HG03439 (cell line): ENCODE data around the gene NEURL3.

Source experiments
- ATAC-seq: cut with Tn5 transposase; IDR thresholded peaks from one replicate; pipeline ENCODE4 v1.9.1; 2021; ENCODE audit warnings: mild to moderate bottlenecking, moderate library complexity; ENCODE audit not compliant: unreplicated experiment

The NEURL3 gene

DNA sequence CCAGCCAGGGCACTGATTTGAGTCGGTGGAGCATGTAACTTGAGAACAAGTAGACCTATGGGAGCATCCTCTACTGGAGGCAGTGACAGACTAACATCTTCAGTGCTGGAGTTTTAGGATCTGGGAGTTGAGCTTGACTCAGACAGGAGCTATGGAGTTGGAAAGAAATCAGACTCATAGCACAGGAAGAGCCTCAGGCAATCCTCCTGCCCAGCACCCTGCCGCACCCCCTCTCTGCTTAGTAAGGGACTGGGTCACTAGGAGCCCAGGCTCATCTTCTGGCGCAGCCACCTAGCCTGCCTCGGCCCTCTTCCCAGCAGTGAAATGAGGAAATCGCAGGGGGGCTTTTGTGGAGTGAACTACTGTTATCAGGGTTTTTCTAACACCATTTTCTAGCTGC, 35.0 kb upstream of the NEURL3 start:
- no peak for ATAC-seq

DNA sequence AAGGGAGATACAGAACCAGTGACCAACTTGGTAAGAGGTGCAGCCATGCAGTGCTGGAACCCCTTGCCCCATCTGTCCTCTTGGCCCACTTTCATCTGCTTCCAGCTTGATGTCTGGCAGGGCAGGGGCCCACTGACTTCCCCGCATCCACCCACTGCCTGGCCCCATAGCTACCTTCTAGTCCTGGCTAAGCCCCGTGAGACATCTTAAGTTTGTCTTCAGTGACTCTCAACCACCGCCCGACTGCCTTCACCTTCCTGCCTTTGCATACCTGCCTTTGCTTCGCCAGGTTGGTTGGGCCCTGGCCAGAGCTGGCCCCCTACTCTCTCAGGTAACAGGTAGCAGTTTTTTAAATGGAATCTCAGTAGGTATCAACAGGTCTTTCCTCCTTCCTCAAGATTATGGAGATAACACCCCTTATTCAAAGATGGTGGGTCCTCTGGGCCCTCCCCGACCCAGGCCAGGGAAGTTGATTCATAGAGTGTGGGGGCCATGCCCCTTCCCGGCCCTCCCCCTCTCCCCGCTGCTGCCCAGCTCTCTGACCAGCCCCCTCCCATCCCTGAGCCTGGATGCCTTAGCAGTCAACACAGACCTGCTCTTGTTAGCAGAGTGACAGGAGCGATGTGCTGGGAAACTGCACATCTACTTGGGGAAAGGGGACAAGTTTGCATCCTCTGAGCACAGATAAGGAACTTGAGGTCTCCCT, 34.2 kb upstream of the NEURL3 start:
- ATAC-seq = no peak

DNA sequence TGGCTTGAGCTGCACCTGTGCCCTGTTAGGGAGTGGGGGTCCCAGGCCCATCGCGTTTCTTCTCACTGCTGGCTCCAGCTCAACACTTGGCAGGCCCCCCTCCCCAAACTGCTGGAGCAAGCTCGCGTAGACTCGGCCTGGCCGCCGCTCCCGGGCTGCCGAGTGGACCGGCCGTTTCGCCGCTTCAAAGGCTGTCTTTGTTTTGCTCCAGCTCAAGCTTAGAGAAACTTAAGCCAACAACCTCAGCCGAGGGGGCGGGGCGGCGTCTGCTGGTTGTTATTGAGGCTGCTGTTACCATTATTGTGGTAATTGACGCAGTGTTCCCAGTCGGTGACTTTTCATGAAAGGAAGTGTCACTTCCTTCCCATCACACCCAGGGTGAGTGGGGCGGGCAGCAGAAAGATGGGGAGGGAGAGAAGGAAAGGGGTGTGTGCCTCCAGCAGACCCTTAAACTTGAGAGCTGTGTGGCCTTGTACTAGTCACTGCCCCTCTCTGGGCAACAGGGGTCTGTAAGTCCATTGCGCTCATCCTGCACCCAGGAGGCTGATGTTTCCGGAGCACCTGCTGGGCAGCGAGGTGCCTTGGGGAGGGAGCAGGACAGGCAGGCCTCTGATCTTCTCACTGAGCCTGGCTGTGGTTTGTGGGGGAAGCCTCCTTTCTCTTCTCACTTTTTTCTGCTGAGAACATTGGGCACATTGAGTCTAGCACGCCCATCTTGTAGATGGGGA, 33.5 kb upstream of the NEURL3 start:
- no peak for ATAC-seq

DNA sequence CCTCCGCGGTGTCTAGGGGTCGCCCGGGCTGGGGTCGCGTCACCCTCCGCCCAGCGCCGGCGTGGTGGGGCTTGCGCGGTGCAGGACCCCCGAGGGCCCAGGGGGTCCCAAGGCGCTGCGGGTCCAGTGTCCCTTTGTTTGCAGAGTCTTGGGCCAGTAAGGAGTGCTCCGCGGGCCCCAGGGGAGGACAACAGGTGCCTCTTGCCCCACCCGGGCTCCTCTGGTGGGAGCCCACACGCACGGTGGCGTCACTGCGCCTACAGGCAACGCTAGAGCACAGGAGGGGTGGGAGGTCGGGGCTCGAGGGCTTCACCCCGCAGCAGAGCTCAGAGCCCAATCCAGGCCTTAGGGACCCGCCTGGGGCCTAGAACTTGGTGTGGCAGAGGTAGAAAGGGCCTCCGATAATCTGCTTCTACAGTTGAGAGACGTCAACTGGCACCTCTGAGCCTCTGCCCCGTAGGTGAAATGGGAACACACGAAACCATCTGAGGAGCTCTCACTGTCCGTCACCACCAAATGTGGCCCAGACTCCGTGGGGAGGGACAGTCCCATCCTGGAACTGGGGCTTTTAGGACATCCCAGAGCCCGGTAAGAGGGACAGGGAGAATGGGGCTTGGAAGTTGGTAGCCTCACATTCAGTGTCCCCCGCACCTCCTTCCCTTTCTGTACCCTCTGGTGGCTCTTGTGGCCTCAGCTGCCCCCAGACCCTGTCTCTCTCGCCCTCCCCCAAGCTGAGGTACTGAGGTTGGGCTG, 32.8 kb upstream of the NEURL3 start:
- peak; percentile 9 for ATAC-seq

DNA sequence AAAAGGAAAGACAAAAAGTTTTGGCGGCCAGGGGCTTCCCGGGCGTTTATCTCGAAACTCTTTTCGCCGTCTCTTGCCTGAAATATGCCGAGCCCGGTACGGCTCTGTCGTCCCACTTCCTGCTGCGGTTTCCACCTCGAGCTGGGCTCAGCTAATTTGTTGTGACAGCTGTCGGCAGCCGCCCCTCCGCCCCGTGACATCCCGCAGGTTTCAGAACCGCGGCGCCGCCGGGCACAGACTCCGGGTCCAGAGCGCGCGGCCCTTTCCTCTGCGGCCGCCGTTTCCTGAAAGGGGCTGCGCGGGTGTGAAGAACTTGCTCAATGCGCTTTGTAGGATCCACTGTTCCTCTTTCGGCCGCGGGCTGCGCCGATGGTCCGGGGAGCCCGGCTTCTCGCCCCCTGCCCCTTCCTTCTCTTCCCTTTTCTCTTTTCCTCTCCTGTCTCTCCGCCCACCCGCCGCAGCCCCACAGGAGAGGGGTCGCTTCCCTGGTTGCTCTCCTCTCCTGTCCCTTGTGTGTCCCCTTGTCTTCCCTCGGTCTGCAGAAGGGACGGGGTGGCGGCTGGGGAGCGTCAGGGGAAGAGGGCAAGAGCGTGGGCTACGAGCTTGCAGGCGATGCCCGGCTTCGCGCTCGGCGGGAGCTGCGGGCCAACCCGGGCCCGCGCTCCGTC, 32.0 kb upstream of the NEURL3 start:
- ATAC-seq = peak; percentile 52

DNA sequence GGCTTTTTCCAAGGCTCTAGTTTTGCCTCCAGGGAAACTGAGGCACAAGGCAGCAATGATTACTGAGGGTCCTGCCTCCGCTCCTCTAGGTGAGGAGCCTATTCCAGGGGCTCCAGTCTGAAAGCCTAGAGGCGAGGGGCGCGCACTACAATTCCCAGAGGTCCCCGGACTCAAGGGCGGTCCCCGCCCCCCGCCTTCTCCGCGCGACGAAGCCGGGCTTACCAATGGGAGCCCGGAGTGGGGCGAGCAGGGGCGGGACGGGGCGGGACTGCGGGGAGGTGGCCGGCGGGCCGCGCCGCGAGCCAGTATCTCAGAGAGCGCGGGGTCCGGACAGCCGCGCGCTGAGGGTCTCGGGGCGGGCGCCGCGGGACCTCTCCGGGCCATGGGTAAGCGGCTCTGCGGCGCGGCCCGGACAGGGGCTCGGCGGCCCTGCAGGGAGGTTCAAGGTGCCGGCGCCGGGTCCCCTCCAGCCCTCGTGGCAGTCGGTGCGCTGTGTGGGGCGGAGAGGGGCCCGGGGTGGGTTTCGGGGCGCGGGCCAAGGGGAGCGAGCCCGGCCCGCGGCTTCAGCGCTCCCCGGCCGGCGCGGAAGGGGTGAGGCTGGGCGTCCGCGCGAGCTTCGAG, 31.4 kb upstream of the NEURL3 start, which contains the start of gene ARID5A:
ARID5A (plus strand) TSS at position 308 of the 621 bp plus-strand sequence; CDS start at position 383, 75 bp downstream.
- ATAC-seq = peak; percentile 41

DNA sequence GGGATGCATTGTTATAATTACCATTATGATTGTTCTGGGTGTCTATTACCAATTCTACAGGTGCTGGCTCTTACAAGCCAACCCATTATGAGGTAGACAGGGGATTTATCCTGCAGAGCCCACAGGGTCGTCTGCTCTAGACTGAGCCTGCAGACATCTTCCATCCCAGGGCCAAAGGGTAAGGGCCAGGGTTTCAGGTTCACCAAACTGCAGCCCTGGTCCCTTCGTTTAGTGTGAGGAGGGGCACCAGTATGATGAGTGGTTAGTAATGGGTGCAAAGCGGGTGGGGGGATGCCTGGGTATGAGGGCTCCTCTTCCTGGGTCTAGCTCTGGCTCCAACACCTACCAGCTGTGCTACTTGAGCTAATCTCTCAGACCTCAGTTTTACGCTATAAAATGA, 30.2 kb upstream of the NEURL3 start:
- no peak for ATAC-seq

DNA sequence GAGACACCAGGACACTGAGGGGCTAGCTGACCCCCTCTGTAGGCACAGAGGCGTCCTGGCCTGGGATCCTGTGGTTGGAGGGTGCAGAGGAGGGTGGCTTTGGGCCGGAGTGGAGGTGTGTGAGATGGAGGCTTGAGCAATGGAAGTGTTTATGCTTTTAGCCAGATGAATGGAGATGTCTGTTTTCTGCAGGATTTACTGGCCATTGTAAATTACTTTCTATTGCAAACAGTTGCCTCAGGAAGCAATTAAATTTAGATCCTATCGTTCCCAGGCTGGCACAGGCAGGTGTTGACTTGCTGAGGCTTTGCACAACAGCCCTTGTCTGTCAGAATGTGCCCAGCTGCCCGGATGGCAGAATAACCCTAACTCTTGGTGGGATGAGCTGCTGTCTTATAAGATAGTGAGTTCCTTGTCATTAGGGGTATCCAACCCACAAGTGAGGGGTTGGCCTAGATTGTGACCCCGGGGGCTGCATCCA, 29.6 kb upstream of the NEURL3 start:
- no peak for ATAC-seq

DNA sequence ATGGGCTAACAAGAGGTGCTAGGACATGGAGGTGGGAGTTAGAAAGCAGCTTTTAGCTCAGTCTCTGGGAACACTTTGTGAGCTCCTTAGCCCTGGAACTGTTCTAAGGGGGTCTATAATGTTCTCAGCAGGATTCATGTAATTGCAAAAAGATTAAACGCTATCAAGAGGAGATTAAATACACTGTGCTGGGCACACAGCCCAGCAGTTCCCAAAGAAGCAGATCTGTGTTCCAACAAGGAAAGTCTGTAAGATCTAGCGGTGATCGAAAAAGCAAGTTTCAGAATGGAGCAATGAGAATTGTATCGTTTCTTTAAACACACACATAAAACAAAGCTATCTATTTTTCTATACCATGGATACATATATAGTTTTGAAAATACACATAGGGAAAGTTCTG, 29.0 kb upstream of the NEURL3 start:
- no peak for ATAC-seq

DNA sequence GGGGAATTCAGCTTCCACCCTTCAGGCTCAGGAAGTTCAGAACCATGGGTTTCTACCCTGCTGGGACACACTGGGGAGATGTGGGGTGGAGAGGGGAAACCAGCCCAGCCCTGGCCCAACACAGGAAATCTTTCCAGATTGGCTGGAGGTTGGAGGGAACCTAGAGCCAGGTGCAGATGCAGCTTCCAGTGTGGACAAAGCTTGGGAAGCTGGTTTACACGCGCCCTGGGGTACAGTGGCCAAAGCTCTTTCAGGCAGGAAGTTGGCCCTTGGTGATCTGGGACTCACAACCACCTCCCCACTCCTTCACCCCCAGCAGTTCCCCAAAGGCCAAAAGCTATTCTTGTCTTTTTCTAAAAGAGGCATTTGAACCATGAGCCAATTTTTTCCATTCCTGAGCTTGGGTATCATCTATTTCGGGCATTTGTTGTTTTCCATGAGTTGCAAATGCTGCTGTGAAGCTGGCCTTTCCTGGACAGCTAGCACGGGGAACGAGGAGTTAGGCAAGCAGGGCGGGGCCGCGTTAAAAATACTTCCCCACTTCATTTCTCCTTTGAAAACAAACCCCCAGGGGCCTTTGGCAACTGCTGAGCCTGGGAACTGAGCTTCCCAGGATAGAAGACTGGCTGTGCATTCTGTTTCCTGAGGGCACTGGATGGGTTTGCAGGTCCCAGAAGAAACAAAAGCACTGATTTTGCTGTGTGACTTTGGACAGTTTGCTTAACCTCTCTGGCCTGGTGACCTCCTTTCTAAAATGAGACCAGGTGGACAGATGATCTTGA, 28.3 kb upstream of the NEURL3 start:
- no peak for ATAC-seq

DNA sequence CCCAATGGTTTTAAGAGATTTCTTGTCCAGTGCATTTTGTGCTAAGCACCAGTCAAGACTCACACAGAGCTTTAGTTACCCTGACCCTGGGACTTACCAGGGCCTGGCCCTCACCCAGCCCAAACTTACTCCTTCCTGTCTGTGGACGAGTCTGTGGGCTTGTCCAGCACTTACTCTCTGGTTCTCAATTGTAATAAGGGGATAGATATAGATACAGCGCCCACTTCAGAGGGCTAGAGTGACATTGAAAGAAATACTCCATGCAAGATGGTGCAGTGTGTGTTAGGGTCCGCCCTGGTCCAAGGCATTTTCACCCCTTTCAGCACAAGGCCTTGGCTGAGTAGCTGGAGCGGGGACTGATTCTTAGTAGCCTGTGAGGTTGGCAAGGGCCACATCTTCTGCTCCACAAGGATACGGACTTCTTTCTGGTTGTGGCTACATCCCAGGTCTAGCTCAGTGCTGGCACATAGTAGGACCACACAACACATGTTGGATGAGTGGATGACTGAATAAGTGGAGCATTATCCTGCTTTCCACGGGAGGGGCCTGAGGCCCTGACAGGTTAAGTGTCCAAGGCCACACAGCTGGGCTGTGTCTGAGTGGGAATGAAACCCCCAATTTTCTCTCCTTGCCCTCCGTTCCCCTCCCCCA, 27.6 kb upstream of the NEURL3 start:
- ATAC-seq = no peak

DNA sequence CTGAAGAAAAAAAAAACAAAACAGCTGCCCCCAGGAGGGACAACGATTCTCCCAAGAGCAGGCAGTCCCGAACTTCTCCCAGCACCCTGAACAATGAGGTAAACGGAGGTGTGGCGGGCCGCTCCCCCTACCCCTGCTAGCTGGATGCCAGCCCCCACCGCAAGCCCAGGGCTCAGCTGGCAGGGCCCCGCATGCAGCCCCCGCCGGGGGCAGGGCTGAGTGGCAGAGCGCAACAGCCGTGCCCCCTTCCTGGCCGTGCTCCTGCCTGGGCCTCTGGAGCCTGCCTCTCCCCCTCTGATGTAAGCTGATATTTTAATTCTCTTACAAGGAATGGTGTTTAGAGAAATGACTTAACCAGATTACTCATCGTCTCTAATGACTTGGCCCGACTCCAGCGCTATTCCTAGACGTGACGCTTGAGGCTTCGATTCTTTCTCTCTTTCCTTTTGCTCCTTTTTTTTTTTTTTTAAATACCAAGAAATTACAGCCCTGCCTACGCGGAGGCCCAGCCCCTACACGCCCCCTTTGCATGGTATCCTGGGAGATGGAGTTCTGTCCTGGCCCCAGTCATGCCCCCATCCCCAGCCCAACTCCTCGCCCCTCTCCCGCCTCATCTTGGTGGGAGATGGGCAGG, 26.8 kb upstream of the NEURL3 start:
- ATAC-seq = peak; percentile 29

DNA sequence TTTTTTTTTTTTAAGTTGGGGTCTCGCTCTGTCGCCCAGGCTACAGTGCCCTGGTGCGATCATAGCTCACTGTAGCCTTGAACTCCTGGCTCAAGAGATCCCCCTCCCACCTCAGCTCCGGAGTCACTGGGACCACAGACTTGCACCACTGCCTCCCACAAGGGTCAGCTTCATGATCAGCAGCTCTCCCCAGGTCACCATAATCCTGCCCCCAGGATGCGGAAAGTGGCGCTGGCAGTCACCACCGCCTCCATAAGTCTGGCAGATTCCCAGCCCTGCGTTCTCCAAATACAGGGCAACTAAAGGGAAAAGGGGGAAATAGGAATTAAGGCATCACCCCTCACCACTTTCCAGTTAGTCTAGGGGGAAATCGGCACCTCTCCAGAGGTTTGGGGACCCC, 26.2 kb upstream of the NEURL3 start:
- no peak for ATAC-seq

DNA sequence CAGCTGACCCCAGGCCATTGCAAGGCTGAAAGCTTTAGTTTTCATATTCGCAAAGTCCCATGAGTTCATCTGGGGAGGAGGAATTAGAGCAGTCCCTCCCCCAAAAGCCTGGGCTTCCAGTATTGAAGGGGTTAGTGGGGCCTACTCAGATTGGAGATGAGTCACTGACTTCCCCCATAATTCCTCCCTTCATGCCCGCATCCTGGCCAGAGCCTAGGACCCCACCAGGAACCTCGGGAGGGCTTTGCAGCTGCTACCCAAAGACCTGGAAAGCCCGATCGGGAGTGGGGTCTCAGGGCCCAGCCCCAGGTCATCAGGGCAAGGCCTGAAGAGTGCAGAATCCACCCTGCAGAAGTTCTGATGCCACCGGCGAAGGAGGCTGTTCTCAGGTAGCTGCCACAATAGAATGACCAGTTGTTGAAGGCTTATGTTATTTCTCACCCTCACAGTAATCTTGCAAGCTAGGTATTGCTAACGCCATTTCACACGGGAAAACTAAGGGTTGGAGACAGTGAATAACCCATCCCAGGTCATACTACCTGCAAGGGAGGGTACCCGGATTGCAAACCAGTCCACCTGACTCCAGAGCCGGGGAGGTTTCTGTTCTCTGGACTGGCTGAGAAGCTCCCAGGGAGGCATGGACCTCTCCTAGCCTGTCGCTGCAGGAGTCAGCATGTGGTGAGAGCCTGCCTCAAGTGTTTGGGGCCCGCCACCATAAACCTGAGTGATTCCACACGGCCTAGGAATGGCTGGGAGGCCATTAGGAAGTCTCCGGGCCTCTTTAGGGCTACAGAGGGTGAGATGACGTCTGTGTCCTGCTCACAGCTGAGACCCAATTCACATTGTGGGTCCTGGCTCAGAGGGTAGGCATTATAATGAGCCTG, 25.6 kb upstream of the NEURL3 start:
- ATAC-seq = no peak

DNA sequence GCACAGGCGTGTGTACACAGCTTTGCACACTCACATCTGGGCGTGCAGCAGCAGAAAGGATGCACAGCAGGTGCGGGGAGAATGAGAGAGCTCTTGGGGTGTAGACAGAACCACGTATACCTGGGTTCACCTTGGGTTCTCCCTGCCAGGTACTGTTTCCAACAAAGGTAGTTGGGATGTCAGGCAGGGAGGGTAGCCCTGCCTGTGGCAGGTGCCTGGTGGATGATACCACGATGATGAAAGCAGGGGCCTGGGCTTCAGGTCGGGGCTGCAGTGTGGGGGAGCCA, 24.9 kb upstream of the NEURL3 start:
- ATAC-seq = no peak

DNA sequence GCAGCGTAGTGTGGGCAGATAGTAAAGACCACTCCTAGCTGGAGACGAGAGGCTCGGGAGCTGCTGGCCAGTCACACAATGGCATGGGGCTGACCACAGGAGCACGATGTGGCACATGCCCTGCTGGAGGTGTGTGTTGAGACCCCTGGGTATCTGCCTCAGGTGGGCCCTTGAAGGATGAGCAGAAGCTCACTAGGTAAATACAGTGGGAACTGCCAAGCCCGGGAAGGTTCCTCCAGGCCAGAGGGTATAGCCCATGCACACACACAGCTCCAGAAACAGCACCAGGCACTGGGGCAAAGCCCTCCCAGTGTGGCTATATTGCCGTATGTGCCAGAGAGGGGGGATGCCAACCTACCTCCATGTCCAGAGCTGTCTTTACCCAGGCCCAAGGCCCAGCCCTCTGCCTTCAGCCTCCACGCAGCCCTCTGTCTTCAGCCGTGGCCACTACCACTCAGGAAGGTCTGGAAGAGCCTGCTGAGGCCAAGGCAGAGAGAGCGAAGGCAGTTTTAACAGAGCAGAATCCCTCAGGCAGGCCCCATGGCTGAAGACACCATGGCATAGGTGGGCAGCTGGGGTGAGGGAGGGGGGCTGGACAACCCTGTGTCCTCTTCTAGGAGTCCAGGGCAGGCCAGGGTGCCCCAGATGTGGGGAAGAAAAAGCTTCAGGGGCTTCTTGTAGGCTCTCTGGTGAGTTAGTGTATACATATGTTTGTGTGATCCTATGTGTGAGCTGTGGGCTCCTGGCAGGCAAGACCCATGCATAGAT, 24.4 kb upstream of the NEURL3 start:
- no peak for ATAC-seq

DNA sequence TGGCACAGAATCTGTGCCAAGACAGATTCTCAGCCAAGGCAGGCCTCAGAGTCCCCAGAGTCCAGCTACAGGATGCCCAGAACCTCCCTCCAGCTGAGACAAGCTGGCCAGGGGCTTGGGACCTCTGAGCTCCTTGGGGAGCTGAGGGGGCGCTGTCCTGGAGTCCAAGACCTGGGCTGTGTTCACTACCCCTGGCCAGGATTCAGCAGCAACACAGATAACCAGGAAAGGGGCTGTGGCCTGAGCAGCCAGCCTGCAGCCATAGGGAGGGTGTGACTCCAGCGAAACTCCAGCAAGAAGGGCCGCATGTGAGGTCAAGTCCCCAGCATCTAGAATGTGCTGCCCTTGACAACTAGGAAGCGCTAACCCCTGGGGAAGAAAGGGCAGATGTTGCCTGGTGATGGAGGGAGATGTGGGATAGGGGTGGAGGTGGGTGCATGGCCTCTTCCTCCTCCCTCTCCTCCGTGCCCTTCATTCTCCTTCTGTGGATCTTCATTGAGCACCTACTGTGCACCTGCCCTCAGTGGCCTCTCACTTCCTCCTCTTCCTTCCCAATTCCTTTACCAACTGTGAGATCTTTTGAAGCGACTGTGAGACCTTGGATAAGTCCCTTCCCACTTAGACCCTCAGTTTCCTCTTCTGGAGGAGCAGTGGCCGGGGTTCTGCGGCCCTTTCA, 23.7 kb upstream of the NEURL3 start:
- ATAC-seq = no peak
